ENCODE results near the gene IL31.

DNA sequence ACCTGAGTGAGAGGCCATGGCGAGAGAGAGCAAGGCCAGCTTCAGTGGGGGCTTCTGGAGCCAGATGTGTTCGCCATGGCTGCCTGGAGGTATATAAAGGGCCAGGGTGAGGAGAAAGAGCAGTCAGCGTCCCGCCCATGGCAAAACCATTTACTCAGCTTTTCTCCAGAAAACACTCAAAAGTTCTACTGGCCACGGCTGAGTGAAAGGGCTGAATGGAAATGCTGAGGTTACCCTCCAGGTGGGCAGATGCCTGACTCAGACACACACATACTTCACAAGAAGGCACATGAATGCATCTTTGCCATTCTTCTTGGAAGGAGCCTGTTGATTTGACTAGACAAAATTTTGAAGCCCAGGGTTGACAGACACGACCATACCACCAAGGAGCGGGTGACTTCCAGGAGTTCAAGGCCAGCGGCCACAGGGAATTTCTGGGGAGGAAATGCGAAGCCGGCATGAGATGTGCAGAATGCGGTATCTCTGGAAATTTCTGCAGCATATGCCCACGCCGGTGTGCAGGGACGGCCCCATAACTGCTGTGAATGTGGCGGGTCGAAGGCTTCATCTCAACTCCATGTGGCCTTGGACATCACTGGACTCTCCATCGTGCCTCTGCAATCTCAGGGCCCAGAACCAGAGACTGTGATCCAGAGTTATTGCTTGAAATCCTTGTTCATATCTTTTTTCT, at the start of gene IL31:
- TF ChIP-seq, protein P1, sequence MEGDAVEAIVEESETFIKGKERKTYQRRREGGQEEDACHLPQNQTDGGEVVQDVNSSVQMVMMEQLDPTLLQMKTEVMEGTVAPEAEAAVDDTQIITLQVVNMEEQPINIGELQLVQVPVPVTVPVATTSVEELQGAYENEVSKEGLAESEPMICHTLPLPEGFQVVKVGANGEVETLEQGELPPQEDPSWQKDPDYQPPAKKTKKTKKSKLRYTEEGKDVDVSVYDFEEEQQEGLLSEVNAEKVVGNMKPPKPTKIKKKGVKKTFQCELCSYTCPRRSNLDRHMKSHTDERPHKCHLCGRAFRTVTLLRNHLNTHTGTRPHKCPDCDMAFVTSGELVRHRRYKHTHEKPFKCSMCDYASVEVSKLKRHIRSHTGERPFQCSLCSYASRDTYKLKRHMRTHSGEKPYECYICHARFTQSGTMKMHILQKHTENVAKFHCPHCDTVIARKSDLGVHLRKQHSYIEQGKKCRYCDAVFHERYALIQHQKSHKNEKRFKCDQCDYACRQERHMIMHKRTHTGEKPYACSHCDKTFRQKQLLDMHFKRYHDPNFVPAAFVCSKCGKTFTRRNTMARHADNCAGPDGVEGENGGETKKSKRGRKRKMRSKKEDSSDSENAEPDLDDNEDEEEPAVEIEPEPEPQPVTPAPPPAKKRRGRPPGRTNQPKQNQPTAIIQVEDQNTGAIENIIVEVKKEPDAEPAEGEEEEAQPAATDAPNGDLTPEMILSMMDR (IDR thresholded peaks at IDR 0.05) = no peak
- TF ChIP-seq POLR2A (IDR thresholded peaks at IDR 0.05) = no peak
